ENCODE data around the gene SLCO1A2. TPM values are rescaled to one million over a fixed set of nuclear protein-coding genes. Genes with fewer than 3 reads are reported as not detected.

SLCO1A2 gene
- total RNA-seq, 2 donors from 2014 or later, result not detected

- no peaks in the 10 kb centered on the region for H3K4me1 Mint-ChIP-seq (ENCODE audit: low read depth in 2 of 2)
- H3K36me3 Mint-ChIP-seq, result no peaks in the 10 kb centered on the region
- H3K27ac Mint-ChIP-seq, result no peak overlapping the region
- no peak for ATAC-seq
- no peak for DNase-seq (ENCODE audit: low spot score)
- H3K27me3 Mint-ChIP-seq, result no peaks in the 10 kb centered on the region
- H3K4me3 Mint-ChIP-seq, result no peak overlapping the region
- H3K9me3 Mint-ChIP-seq, result peaks cover 3% of the 10 kb centered on the region
Measured at GRCh38 chr12:21221778-21222177, 112.9 kb downstream of the SLCO1A2 start.

GRCh38 chr12:21221072-21221471 lies 113.6 kb downstream of the SLCO1A2 start:
- H3K27ac Mint-ChIP-seq, result no peak overlapping the region
- DNase-seq (ENCODE audit: low spot score) (no peak), ATAC-seq (no peak)
- H3K4me1 Mint-ChIP-seq (ENCODE audit: low read depth in 2 of 2), result no peaks in the 10 kb centered on the region
- H3K27me3 Mint-ChIP-seq, result no peaks in the 10 kb centered on the region
- H3K9me3 Mint-ChIP-seq, result peaks cover 3% of the 10 kb centered on the region
- no peak overlapping the region for H3K4me3 Mint-ChIP-seq
- H3K36me3 Mint-ChIP-seq, result no peaks in the 10 kb centered on the region

- H3K4me3 Mint-ChIP-seq, result no peak overlapping the region
- no peak for ATAC-seq
- H3K4me1 Mint-ChIP-seq (ENCODE audit: low read depth in 2 of 2), result no peaks in the 10 kb centered on the region
- no peak for DNase-seq (ENCODE audit: low spot score)
- H3K27ac Mint-ChIP-seq, result no peak overlapping the region
- H3K27me3 Mint-ChIP-seq, result no peaks in the 10 kb centered on the region
- H3K9me3 Mint-ChIP-seq, result peaks cover 8% of the 10 kb centered on the region
- no peaks in the 10 kb centered on the region for H3K36me3 Mint-ChIP-seq
Measured at GRCh38 chr12:21220266-21220665, 114.5 kb downstream of the SLCO1A2 start.

GRCh38 chr12:21219206-21219605 lies 115.5 kb downstream of the SLCO1A2 start:
- ATAC-seq, result no peak
- Mint-ChIP-seq H3K9me3 (peaks cover 8% of the 10 kb centered on the region), H3K36me3 (no peaks in the 10 kb centered on the region), H3K4me3 (no peak overlapping the region), H3K4me1 (ENCODE audit: low read depth in 2 of 2) (no peaks in the 10 kb centered on the region), H3K27ac (no peak overlapping the region), H3K27me3 (no peaks in the 10 kb centered on the region)
- DNase-seq (ENCODE audit: low spot score), result no peak

Other genes starting within 250 kb of the SLCO1A2 start
- not detected for gene SLCO1B1, start 203.7 kb downstream of the SLCO1A2 start, total RNA-seq
- not detected for gene IAPP, start 38.0 kb upstream of the SLCO1A2 start, total RNA-seq
- 10 to 100 TPM; 32.2 to 43.2 TPM for gene PYROXD1, start 102.7 kb upstream of the SLCO1A2 start, total RNA-seq
- 10 to 100 TPM; 67.3 to 83.3 TPM for gene RECQL, start 166.7 kb upstream of the SLCO1A2 start, total RNA-seq
- gene GOLT1B, start 166.9 kb upstream of the SLCO1A2 start, total RNA-seq, result 10 to 100 TPM; 50.6 to 55.9 TPM
- gene SPX, start 191.4 kb upstream of the SLCO1A2 start, total RNA-seq, result under 1 TPM in 1 of 2 donors, not detected in 1; 0.61 TPM

Measured in natural killer cell treated with Interleukin-12 subunit alpha and Interleukin-12 subunit beta and Interleukin-15 and Interleukin-18, amount 100 ng/mL, for 72 hours (primary cell).